Transverse colon (tissue), 4 donors: Measurements from ENCODE around the gene ANAPC7. TPM values are rescaled to one million over a fixed set of nuclear protein-coding genes. Genes with fewer than 3 reads are reported as not detected.

Experiments used
- DNase-seq: peaks from one replicate; pipeline ENCODE4 v3.0.0-alpha.2; 2019
- H3K27ac ChIP-seq, 4 donors: fragments of 200-600 bp; sonication (generic); 2 replicates each; pipeline ENCODE4 v1.5.1; 2016 to 2018; ENCODE audit warnings: inconsistent platforms in 4 of 4
- H3K27me3 ChIP-seq: fragments of 200-600 bp; sonication (generic); 2 replicates; pipeline ENCODE4 v1.5.1; 2017; ENCODE audit warnings: inconsistent platforms
- H3K36me3 ChIP-seq, 4 donors: fragments of 200-600 bp; sonication (generic); 2 replicates each; pipeline ENCODE4 v1.5.1; 2017 to 2019; ENCODE audit warnings: inconsistent platforms in 4 of 4
- H3K4me1 ChIP-seq, 4 donors: fragments of 200-600 bp; sonication (generic); 2 replicates each; pipeline ENCODE4 v1.5.1; 2017 to 2020; ENCODE audit warnings: inconsistent platforms in 4 of 4
- H3K4me3 ChIP-seq, 4 donors: fragments of 200-600 bp; sonication (generic); 1 replicate in 1 of 4; 2 replicates in 3 of 4; pipeline versions ENCODE4 v1.5.1 to v1.6.1; 2017 to 2019; ENCODE audit warnings: inconsistent platforms in 4 of 4
- H3K9me3 ChIP-seq, 2 donors: fragments of 200-600 bp; sonication (generic); 2 replicates each; pipeline ENCODE4 v1.5.1; 2017 to 2019; ENCODE audit warnings: inconsistent platforms in 2 of 2
- EP300 ChIP-seq: sonication (generic); formaldehyde crosslinking; IDR thresholded peaks from one replicate; pipeline ENCODE4 v1.6.1; 2017; ENCODE audit warnings: antibody characterized with exemption, low read depth
- POLR2A ChIP-seq: fragments of 450-650 bp; IDR thresholded peaks from one replicate; pipeline ENCODE4 v1.6.1; 2016; ENCODE audit warnings: antibody characterized with exemption, mild to moderate bottlenecking, moderate library complexity
- POLR2AphosphoS5 ChIP-seq, 3 donors: sonication (generic); formaldehyde crosslinking; IDR thresholded peaks; one replicate each; pipeline ENCODE4 v1.6.1; 2016; ENCODE audit warnings: antibody characterized with exemption in 3 of 3
- WGBS, 2 donors: methylation state at CpG; one replicate each; pipeline ENCODE4 v1.1.5; 2018; ENCODE audit warnings: low coverage in 1 of 2; 5-methylcytosine and 5-hydroxymethylcytosine counted together
- in situ Hi-C, 4 donors: fragments of 200-750 bp; cut with MboI; loops; one replicate each; pipeline versions ENCODE4 v1.15.0 to v1.15.1; 2017; ENCODE audit warnings: low sequenced_read_pairs in 3 of 4, low pct_ligation_motif_present in 1 of 4, low pct_unique_long_range_greater_than_20kb in 1 of 4
- intact Hi-C: fragments of 100-400 bp; cut with DNase I; formaldehyde crosslinking; loops from one replicate; pipeline ENCODE4 v1.15.1; 2023; ENCODE audit warnings: low total_unique reads
- total RNA-seq, 4 donors: library from RNA; depleted of rRNA; stranded (reverse); fragments of >200 nt; gene quantifications; one replicate each; pipeline ENCODE4 v1.1.0, GENCODE V29; 2016
- TF ChIP-seq, protein P1 (sequence below), 5 experiments: fragments of 200-600 bp in 3 of 5; fragments of 450-650 bp in 2 of 5; sonication (generic) in 3 of 5; IDR thresholded peaks; 1 replicate in 2 of 5; 2 replicates in 3 of 5; pipeline ENCODE4 v1.5.1; 2016 to 2017; ENCODE audit warnings: antibody characterized with exemption in 5 of 5, inconsistent platforms in 3 of 5, mild to moderate bottlenecking in 2 of 5, moderate library complexity in 1 of 5

The ANAPC7 gene
- total RNA-seq, 4 donors from 2014 or later = 16.8 to 127 (median 31.4) TPM

GRCh38 chr12:110373025-110373424 is 30.5 kb downstream of the ANAPC7 start:
- intact Hi-C loops = no loop called here
- H3K36me3 ChIP-seq = peaks cover 0 to 38% (median 17%) of the 10 kb centered on the region in 4 donors
- TF ChIP-seq EP300 (no peak), POLR2A (no peak), POLR2AphosphoS5 (IDR thresholded peaks at IDR 0.05) (no peak)
- TF ChIP-seq, protein P1, sequence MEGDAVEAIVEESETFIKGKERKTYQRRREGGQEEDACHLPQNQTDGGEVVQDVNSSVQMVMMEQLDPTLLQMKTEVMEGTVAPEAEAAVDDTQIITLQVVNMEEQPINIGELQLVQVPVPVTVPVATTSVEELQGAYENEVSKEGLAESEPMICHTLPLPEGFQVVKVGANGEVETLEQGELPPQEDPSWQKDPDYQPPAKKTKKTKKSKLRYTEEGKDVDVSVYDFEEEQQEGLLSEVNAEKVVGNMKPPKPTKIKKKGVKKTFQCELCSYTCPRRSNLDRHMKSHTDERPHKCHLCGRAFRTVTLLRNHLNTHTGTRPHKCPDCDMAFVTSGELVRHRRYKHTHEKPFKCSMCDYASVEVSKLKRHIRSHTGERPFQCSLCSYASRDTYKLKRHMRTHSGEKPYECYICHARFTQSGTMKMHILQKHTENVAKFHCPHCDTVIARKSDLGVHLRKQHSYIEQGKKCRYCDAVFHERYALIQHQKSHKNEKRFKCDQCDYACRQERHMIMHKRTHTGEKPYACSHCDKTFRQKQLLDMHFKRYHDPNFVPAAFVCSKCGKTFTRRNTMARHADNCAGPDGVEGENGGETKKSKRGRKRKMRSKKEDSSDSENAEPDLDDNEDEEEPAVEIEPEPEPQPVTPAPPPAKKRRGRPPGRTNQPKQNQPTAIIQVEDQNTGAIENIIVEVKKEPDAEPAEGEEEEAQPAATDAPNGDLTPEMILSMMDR (IDR thresholded peaks at IDR 0.05) = no peak
- H3K9me3 ChIP-seq = no peaks in the 10 kb centered on the region
- WGBS, 2 donors = 76 to 77% methylated on average over 3 to 4 of the region's 4 CpGs
- H3K27me3 ChIP-seq = no peaks in the 10 kb centered on the region
- H3K4me1 ChIP-seq = peaks cover 0 to 28% (median 5%) of the 10 kb centered on the region in 4 donors
- peak overlapping the region; percentile 25 to 61 (median 52) for H3K27ac ChIP-seq
- no peak overlapping the region for H3K4me3 ChIP-seq
- in situ Hi-C loops = no loop called here
- no peak for DNase-seq

DNA sequence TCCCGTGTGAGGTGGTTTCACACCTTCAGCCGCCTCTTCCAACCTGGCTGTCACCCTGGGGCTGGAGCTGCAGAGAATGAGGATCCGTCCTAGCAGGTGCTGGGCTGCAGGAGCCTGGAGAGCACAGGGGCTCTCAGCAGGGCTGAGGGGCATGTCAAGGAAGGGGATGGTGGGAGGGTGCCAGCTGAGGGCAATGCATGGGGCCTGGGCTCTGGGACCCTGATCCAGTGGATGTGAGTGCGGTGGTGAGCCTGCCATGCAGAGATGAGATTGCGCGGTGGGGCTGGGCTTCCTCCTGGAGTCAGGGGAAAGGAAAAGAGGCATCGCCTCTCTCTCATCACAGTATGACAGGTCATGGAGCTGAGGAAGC is 31.5 kb downstream of the ANAPC7 start:
- peaks cover 0 to 34% (median 5%) of the 10 kb centered on the region in 4 donors for H3K4me1 ChIP-seq
- no peak for DNase-seq
- WGBS, 2 donors = 88% methylated on average over 7 of the region's 7 CpGs; no CpG with 5 or more reads in 1 of the 2 donors
- no peaks in the 10 kb centered on the region for H3K9me3 ChIP-seq
- no peaks in the 10 kb centered on the region for H3K27me3 ChIP-seq
- intact Hi-C loops (no loop called here), in situ Hi-C loops (no loop called here)
- TF ChIP-seq POLR2AphosphoS5 (IDR thresholded peaks at IDR 0.05) (no peak), EP300 (no peak), POLR2A (no peak)
- TF ChIP-seq, protein P1 (IDR thresholded peaks at IDR 0.05) = no peak
- H3K36me3 ChIP-seq = peaks cover 0 to 28% (median 13%) of the 10 kb centered on the region in 4 donors
- H3K4me3 ChIP-seq = no peak overlapping the region
- peak overlapping the region in 3 of 4 donors; percentile 20 to 61 (median 54) for H3K27ac ChIP-seq

GRCh38 chr12:110371408-110372055 is 32.0 kb downstream of the ANAPC7 start:
- no peaks in the 10 kb centered on the region for H3K27me3 ChIP-seq
- intact Hi-C loops (no loop called here), in situ Hi-C loops (no loop called here)
- no peaks in the 10 kb centered on the region for H3K9me3 ChIP-seq
- H3K4me1 ChIP-seq = peaks cover 3 to 39% (median 7%) of the 10 kb centered on the region in 4 donors
- DNase-seq = no peak
- TF ChIP-seq, protein P1 (IDR thresholded peaks at IDR 0.05) = no peak
- TF ChIP-seq EP300 (no peak), POLR2A (no peak), POLR2AphosphoS5 (IDR thresholded peaks at IDR 0.05) (no peak)
- peak overlapping the region in 2 of 4 donors; percentile 54 to 61 for H3K27ac ChIP-seq
- H3K4me3 ChIP-seq = no peak overlapping the region
- 65% methylated on average over 13 of the region's 13 CpGs; no CpG with 5 or more reads in 1 of the 2 donors for WGBS, 2 donors
- peaks cover 0 to 27% (median 13%) of the 10 kb centered on the region in 4 donors for H3K36me3 ChIP-seq

DNA sequence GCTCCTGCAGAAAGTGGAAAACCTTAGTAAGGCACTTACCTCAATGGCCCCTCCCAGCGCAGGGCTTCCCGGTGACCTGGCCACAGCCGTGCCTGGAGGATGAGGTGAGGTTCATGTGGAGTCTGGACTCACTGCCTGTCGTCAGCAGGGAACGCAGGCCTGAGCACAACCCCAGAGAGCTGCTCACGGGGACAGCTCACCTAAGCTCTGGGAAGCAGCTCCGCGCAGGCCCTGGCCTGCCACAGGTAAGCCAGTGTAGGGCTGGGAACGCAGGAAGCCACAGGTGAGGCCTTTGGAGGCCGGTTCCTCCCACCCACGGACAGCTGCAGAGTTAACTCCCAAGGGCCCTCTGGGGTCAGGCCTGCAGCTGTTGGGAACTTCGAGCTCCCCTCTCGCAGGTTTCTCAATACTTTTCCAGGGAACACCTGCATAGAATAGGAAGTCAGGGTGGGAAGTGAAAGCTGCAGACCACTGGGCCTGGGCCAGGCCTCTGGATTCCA is 32.7 kb downstream of the ANAPC7 start:
- DNase-seq = no peak
- Histone ChIP-seq H3K27me3 (no peaks in the 10 kb centered on the region), H3K4me3 (no peak overlapping the region), H3K9me3 (no peaks in the 10 kb centered on the region), H3K36me3 (peaks cover 0 to 22% (median 10%) of the 10 kb centered on the region in 4 donors), H3K4me1 (peaks cover 3 to 43% (median 7%) of the 10 kb centered on the region in 4 donors), H3K27ac (peak overlapping the region in 1 of 4 donors; percentile 61)
- intact Hi-C loops = no loop called here
- TF ChIP-seq, protein P1 (IDR thresholded peaks at IDR 0.05) = no peak
- TF ChIP-seq EP300 = no peak
- TF ChIP-seq POLR2AphosphoS5 (IDR thresholded peaks at IDR 0.05) = no peak
- TF ChIP-seq POLR2A = no peak
- in situ Hi-C loops = no loop called here
- WGBS, 2 donors = 78% methylated on average over 13 of the region's 13 CpGs; no CpG with 5 or more reads in 1 of the 2 donors
